8988T (cell line): ENCODE measurements around the gene RIMBP2.

ENCODE experiments used
- DNase-seq: peaks from one replicate; pipeline ENCODE4 v3.0.0; 2011

RIMBP2 gene

GRCh38 chr12:130454296-130454695 lies 261.8 kb downstream of the RIMBP2 start:
- no peak for DNase-seq

- no peak for DNase-seq
Observed at GRCh38 chr12:130452546-130452945, 263.6 kb downstream of the RIMBP2 start.

GRCh38 chr12:130451001-130451930 lies 264.8 kb downstream of the RIMBP2 start:
- no peak for DNase-seq

- no peak for DNase-seq
Observed at GRCh38 chr12:130449291-130449690, 266.8 kb downstream of the RIMBP2 start.

GRCh38 chr12:130448044-130448821 lies 267.9 kb downstream of the RIMBP2 start:
- DNase-seq: no peak

- DNase-seq: no peak
Observed at GRCh38 chr12:130447655-130447965, 268.5 kb downstream of the RIMBP2 start.

- no peak for DNase-seq
Observed at GRCh38 chr12:130446846-130447654, 269.0 kb downstream of the RIMBP2 start.

- no peak for DNase-seq
Observed at GRCh38 chr12:130444986-130445385, 271.1 kb downstream of the RIMBP2 start.

- DNase-seq: no peak
Observed at GRCh38 chr12:130444061-130444460, 272.0 kb downstream of the RIMBP2 start.

- no peak for DNase-seq
Observed at GRCh38 chr12:130441771-130442760, 274.0 kb downstream of the RIMBP2 start.

GRCh38 chr12:130440411-130441080 lies 275.6 kb downstream of the RIMBP2 start:
- DNase-seq: no peak

- no peak for DNase-seq
Observed at GRCh38 chr12:130439250-130439649, 276.8 kb downstream of the RIMBP2 start.

- no peak for DNase-seq
Observed at GRCh38 chr12:130438711-130439110, 277.4 kb downstream of the RIMBP2 start.

GRCh38 chr12:130438243-130438620 lies 277.9 kb downstream of the RIMBP2 start:
- no peak for DNase-seq

GRCh38 chr12:130437555-130438242 lies 278.4 kb downstream of the RIMBP2 start:
- DNase-seq: no peak

GRCh38 chr12:130436741-130437501 lies 279.2 kb downstream of the RIMBP2 start:
- no peak for DNase-seq

GRCh38 chr12:130435826-130436225 lies 280.3 kb downstream of the RIMBP2 start:
- no peak for DNase-seq

GRCh38 chr12:130435331-130435730 lies 280.8 kb downstream of the RIMBP2 start:
- DNase-seq: no peak

- no peak for DNase-seq
Observed at GRCh38 chr12:130434560-130434959, 281.5 kb downstream of the RIMBP2 start.

GRCh38 chr12:130433834-130434233 lies 282.3 kb downstream of the RIMBP2 start:
- no peak for DNase-seq
